Endodermal cell (in vitro differentiated cells): Measurements from ENCODE around the gene EPG5. TPM values are rescaled to one million over a fixed set of nuclear protein-coding genes. Genes with fewer than 3 reads are reported as not detected.

Source experiments
- DNase-seq: peaks from one replicate; pipeline ENCODE4 v3.0.0-alpha.2; 2017
- H3K27ac ChIP-seq: 2 replicates; pipeline ENCODE4 v1.5.1; 2013; ENCODE audit warnings: mild to moderate bottlenecking, low read depth, low read length, moderate library complexity
- H3K27me3 ChIP-seq: 2 replicates; pipeline ENCODE4 v1.6.1; 2013; ENCODE audit warnings: mild to moderate bottlenecking, low read length, moderate library complexity; ENCODE audit not compliant: insufficient read depth, control insufficient read depth, poor library complexity, severe bottlenecking
- H3K36me3 ChIP-seq: 2 replicates; pipeline ENCODE4 v1.7.0; 2013; ENCODE audit warnings: mild to moderate bottlenecking, low read length, moderate library complexity; ENCODE audit not compliant: control insufficient read depth, insufficient read depth
- H3K4me1 ChIP-seq: one replicate; pipeline ENCODE4 v1.7.0; 2013; ENCODE audit warnings: low read length; ENCODE audit not compliant: control insufficient read depth, insufficient read depth
- H3K4me3 ChIP-seq: 2 replicates; pipeline ENCODE4 v1.5.1; 2013; ENCODE audit warnings: mild to moderate bottlenecking, low read length, moderate library complexity
- H3K9ac ChIP-seq: 2 replicates; pipeline ENCODE4 v1.6.1; 2013; ENCODE audit warnings: mild to moderate bottlenecking, low read length, moderate library complexity; ENCODE audit not compliant: poor library complexity, severe bottlenecking; ENCODE audit errors: extremely low read depth
- H3K9me3 ChIP-seq: 2 replicates; pipeline ENCODE4 v1.6.1; 2013; ENCODE audit warnings: mild to moderate bottlenecking, low read length, moderate library complexity; ENCODE audit not compliant: control insufficient read depth
- H3K27ac Mint-ChIP-seq: 2 replicates; pipeline ENCODE4 v1.8.0; 2020; ENCODE audit warnings: mixed read lengths
- H3K27me3 Mint-ChIP-seq: 2 replicates; pipeline ENCODE4 v1.8.0; 2021; ENCODE audit warnings: mild to moderate bottlenecking, mixed read lengths; ENCODE audit not compliant: insufficient read depth
- H3K36me3 Mint-ChIP-seq: 2 replicates; pipeline ENCODE4 v1.8.0; 2020; ENCODE audit warnings: low read depth, mixed read lengths
- H3K4me1 Mint-ChIP-seq: 2 replicates; pipeline ENCODE4 v1.8.0; 2020; ENCODE audit warnings: mixed read lengths
- H3K4me3 Mint-ChIP-seq: 2 replicates; pipeline ENCODE4 v1.8.0; 2020; ENCODE audit warnings: mild to moderate bottlenecking, moderate library complexity, mixed read lengths
- H3K9me3 Mint-ChIP-seq: 2 replicates; pipeline ENCODE4 v1.8.0; 2020; ENCODE audit warnings: mild to moderate bottlenecking, mixed read lengths
- CTCF ChIP-seq: fragments of 200-600 bp; sonication (generic); conservative IDR thresholded peaks from 2 replicates; pipeline ENCODE4 v1.5.0; 2021; ENCODE audit warnings: antibody characterized with exemption, mild to moderate bottlenecking
- WGBS, 2 experiments: methylation state at CpG; one replicate each; pipeline versions ENCODE4 v1.1.5 to v1.1.7; 2013; ENCODE audit warnings: missing lambda C conversion rate in 2 of 2, mixed read lengths in 1 of 2; ENCODE audit not compliant: insufficient coverage in 1 of 2, insufficient read length in 1 of 2; 5-methylcytosine and 5-hydroxymethylcytosine counted together
- long read RNA-seq, 4 experiments: library from polyadenylated mRNA in 2 of 4; library from RNA in 1 of 4; library from capped mRNA in 1 of 4; stranded (forward) in 3 of 4; unstranded in 1 of 4; transcript quantifications; one replicate each; pipeline ENCODE4 v2.0.0, GENCODE V29; 2020 to 2021; ENCODE audit warnings: inconsistent platforms in 1 of 4
- polyA plus RNA-seq, 2 experiments: library from polyadenylated mRNA; stranded (reverse); fragments of 50-300 nt; gene quantifications; one replicate each; pipeline ENCODE4 v1.2.3, GENCODE V29; 2013
- total RNA-seq, 2 donors: library from RNA; stranded (reverse); fragmentation: NEBNext Ultra II Directional in 1 of 2; extraction: Animal tissue kit (Norgen Biotek cat#: 25700) in 1 of 2; gene quantifications; 2 replicates in 1 of 2; 3 replicates in 1 of 2; pipeline ENCODE4 v1.2.1, GENCODE V29; 2021

Gene EPG5
- 10 to 100 TPM; 25.6 to 28.6 TPM for total RNA-seq
- polyA plus RNA-seq (2013, experiment 1 of 2), result 11.8 TPM
- polyA plus RNA-seq (2013, experiment 2 of 2), result 10.8 TPM
- long read RNA-seq, experiment 1, partial matches to known transcripts, result 2 of 11 reads
- long read RNA-seq, experiment 1, other reads (novel, unspliced or antisense), result 9 of 11 reads
- long read RNA-seq, experiment 2, full-length matches to known transcripts, result 3 of 19 reads
- long read RNA-seq, experiment 2, partial matches to known transcripts, result 5 of 19 reads
- long read RNA-seq, experiment 2, other reads (novel, unspliced or antisense), result 11 of 19 reads
- long read RNA-seq, experiment 3, partial matches to known transcripts, result 3 of 5 reads
- long read RNA-seq, experiment 3, other reads (novel, unspliced or antisense), result 2 of 5 reads
- long read RNA-seq, experiment 4, result 0 reads

- TF ChIP-seq CTCF, result no peak
- peak within 1 kb of the TSS; percentile 89 for H3K9ac ChIP-seq
- H3K36me3 ChIP-seq, result no peaks in the 10 kb centered on the region
- WGBS, 2 experiments, result 0% methylated on average over 41 to 50 of the region's 50 CpGs
- H3K4me1 Mint-ChIP-seq, result peaks cover 2% of the 10 kb centered on the region
- peaks cover 9% of the 10 kb centered on the region for H3K36me3 Mint-ChIP-seq
- H3K27ac Mint-ChIP-seq, result peak within 1 kb of the TSS; percentile 97
- H3K27me3 ChIP-seq, result no peaks in the 10 kb centered on the region
- peak within 1 kb of the TSS; percentile 95 for H3K4me3 ChIP-seq
- DNase-seq, result peak; percentile 100
- peak within 1 kb of the TSS; percentile 96 for H3K4me3 Mint-ChIP-seq
- peak within 1 kb of the TSS; percentile 51 for H3K27ac ChIP-seq
- no peaks in the 10 kb centered on the region for H3K9me3 ChIP-seq
- peaks cover 11% of the 10 kb centered on the region for H3K27me3 Mint-ChIP-seq
- peaks cover 7% of the 10 kb centered on the region for H3K9me3 Mint-ChIP-seq
- H3K4me1 ChIP-seq, result no peaks in the 10 kb centered on the region
These were observed at the start of gene EPG5 for GRCh38 chr18:45967007-45967706. EPG5 (minus strand) TSS chr18:45967329; CDS start chr18:45967239, 90 bp downstream.

- no peaks in the 10 kb centered on the region for H3K4me1 Mint-ChIP-seq
- H3K4me1 ChIP-seq, result no peaks in the 10 kb centered on the region
- WGBS, 2 experiments, result 78 to 89% methylated on average over 4 to 5 of the region's 5 CpGs
- H3K27ac ChIP-seq, result no peak overlapping the region
- no peak overlapping the region for H3K9ac ChIP-seq
- H3K27ac Mint-ChIP-seq, result no peak overlapping the region
- no peak for TF ChIP-seq CTCF
- no peak overlapping the region for H3K4me3 ChIP-seq
- no peak for DNase-seq
- H3K4me3 Mint-ChIP-seq, result no peak overlapping the region
- no peaks in the 10 kb centered on the region for H3K36me3 Mint-ChIP-seq
- H3K27me3 ChIP-seq, result no peaks in the 10 kb centered on the region
- H3K9me3 ChIP-seq, result no peaks in the 10 kb centered on the region
- H3K9me3 Mint-ChIP-seq, result no peaks in the 10 kb centered on the region
- peaks cover 5% of the 10 kb centered on the region for H3K36me3 ChIP-seq
- H3K27me3 Mint-ChIP-seq, result no peaks in the 10 kb centered on the region
These were observed 46.5 kb upstream of the EPG5 start for GRCh38 chr18:46013484-46014189.

- no peak overlapping the region for H3K9ac ChIP-seq
- no peak overlapping the region for H3K4me3 ChIP-seq
- H3K9me3 ChIP-seq, result no peaks in the 10 kb centered on the region
- no peaks in the 10 kb centered on the region for H3K4me1 ChIP-seq
- H3K36me3 ChIP-seq, result peaks cover 6% of the 10 kb centered on the region
- no peaks in the 10 kb centered on the region for H3K27me3 ChIP-seq
- no peak for DNase-seq
- H3K4me3 Mint-ChIP-seq, result no peak overlapping the region
- no peaks in the 10 kb centered on the region for H3K27me3 Mint-ChIP-seq
- WGBS, 2 experiments, result 91% methylated on average over 3 of the region's 4 CpGs; no CpG with 5 or more reads in 1 of the 2 experiments
- no peaks in the 10 kb centered on the region for H3K36me3 Mint-ChIP-seq
- TF ChIP-seq CTCF, result no peak
- H3K9me3 Mint-ChIP-seq, result no peaks in the 10 kb centered on the region
- H3K27ac Mint-ChIP-seq, result no peak overlapping the region
- no peaks in the 10 kb centered on the region for H3K4me1 Mint-ChIP-seq
- no peak overlapping the region for H3K27ac ChIP-seq
These were observed 43.5 kb upstream of the EPG5 start for GRCh38 chr18:46010676-46011075.
